ENCODE measurements around the gene PAX5.

Gene PAX5

DNA sequence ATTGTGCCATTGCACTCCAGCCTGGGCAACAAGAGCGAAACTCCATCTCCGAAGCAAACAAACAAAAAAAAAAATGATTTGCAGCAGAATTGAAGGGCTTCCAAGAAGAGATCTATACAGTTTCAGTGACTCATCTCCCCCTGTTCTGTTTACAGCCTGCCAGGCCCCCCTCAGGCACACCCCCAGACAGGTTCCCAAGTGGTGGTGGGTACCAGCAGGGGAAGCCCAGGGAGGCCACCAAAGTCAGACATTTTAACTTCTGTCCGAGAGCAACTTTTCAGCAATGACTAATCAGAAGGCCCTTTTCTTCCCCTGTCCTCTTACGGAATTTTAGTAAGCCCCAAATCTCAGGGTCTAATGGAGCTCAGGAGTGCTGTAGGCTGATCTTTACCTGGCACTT is 98.7 kb downstream of the PAX5 start:
- H3K4me3 ChIP-seq (ENCODE audit: low read depth, low read length): no peak overlapping the region

DNA sequence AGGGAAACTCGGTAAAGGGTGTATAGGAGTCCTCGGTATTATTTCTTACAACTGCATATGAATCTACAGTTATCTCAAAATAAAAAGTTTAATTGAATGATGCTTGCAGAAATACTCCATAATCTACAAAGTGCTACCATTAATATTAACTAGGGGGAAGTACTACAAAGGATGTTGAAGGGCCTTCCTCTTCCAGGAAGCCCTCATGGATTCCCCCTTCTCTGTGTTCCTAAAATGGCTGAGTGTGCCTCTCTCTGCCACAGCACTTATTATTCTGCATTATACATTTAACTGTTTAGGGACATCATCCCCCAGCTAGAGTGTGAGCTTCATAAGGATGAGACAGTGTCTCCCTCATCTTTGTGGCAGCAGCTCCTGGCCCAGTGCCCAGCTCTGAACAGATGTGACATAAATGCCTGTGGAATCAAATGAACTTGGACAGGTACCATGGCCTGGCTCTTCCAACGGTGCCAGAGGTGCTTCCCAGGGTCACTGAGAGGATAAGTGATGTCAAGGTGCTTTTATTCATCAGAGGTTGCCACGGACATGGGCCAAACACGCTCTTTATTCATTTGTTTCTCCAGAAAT is 99.5 kb downstream of the PAX5 start:
- no peak overlapping the region for H3K4me3 ChIP-seq (ENCODE audit: low read depth, low read length)

GRCh38 chr9:36933676-36934215 is 100.3 kb downstream of the PAX5 start:
- H3K4me3 ChIP-seq (ENCODE audit: low read depth, low read length): no peak overlapping the region

GRCh38 chr9:36932198-36932597 is 101.9 kb downstream of the PAX5 start:
- no peak overlapping the region for H3K4me3 ChIP-seq (ENCODE audit: low read depth, low read length)

GRCh38 chr9:36930941-36931340 is 103.1 kb downstream of the PAX5 start:
- H3K4me3 ChIP-seq (ENCODE audit: low read depth, low read length): no peak overlapping the region

DNA sequence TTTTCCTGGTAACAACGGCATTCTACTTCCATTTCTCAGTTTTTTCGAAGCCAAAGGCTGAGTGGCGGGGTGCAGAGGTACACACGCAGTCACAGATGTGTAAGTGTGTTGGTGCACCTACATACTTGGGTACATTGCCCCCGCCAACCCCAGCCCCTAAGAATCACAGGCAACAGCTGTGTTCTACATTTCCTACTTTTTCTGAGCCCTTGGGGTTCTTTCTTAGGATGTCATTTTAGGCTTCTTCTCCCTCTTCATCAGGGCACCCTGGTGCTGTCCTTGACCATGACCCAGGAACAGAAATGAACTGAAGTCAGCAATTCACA is 104.8 kb downstream of the PAX5 start:
- no peak overlapping the region for H3K4me3 ChIP-seq (ENCODE audit: low read depth, low read length)

GRCh38 chr9:36928670-36929349 is 105.3 kb downstream of the PAX5 start:
- H3K4me3 ChIP-seq (ENCODE audit: low read depth, low read length): no peak overlapping the region

- no peak overlapping the region for H3K4me3 ChIP-seq (ENCODE audit: low read depth, low read length)
Measured at GRCh38 chr9:36928210-36928609, 105.9 kb downstream of the PAX5 start.

DNA sequence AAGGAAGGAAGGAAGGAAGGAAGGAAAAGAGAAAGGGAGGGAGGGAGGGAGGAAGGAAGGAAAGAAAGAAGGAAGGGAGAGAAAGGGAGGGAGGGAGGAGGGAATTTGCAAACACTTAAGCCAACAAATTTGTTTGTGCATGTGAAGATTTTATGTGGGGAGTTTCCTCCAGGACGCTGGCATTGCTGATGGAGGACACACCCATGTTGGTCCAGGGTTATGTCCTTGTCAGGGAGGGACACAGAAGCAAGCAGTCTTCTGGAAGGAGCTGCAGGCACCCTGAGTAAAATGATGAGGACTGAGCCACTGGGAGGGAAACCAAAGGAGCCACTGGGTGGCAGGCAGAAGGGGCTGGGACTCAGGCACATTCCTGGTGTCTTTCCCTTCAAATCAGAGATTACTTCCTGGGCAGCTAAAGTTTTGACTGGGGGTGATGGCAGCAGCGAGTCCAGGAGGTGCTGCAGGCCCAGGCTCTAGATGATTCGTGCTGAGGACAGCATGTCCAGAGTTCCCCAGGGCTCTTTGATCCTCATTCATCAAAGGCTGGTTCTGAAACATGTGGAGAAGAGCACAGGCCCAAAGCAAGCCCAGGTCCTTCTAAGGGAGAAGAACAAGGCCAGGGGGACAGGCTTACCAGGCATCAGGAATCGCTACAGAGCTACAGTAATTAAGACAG is 109.2 kb downstream of the PAX5 start:
- H3K4me3 ChIP-seq (ENCODE audit: low read depth, low read length): no peak overlapping the region

DNA sequence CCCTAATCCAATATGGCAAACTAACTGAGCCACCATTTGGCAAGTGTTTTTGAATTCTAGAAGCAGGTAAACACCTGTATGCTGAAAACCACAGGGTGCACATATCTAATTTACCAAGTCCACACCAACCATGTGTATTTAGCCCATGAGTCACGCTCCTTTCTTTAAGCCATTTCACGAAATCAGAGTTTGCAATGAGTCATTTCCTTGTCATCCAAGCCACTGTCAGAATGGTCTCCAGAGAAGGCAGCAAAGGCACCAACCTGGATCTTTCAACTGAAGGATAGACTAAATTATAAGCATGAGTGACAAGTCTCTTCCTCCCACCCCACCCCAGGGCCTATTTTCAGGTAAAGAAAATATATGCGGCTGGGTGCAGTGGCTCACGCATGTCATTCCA is 110.0 kb downstream of the PAX5 start:
- H3K4me3 ChIP-seq (ENCODE audit: low read depth, low read length): no peak overlapping the region

DNA sequence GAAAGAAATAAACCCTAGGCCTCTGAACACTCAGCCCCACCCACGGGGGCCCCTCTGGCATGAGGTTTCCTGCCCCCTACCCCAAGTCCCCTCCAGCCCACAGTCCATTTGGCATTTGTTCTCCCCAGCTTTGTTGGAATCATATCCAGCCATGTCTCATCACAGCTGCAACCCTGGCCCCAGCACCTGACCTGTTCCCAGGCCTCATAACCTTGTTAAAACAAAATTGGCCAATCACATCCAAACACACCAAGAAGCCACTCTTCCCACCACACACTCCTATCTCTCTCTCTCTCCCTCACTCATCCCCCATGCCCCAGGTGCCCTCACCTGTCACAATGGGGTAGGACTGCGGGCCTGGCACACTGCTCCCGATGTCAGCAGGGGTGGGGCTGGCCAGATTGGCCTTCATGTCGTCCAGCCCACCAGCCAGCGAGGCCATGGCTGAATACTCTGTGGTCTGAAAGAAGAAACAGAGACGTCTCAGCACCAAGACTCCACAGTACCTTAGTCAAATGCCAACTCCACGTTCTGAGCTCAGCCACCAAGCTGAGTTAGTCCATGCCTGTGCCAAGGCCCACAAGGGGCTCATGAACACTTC is 110.9 kb downstream of the PAX5 start:
- no peak overlapping the region for H3K4me3 ChIP-seq (ENCODE audit: low read depth, low read length)

DNA sequence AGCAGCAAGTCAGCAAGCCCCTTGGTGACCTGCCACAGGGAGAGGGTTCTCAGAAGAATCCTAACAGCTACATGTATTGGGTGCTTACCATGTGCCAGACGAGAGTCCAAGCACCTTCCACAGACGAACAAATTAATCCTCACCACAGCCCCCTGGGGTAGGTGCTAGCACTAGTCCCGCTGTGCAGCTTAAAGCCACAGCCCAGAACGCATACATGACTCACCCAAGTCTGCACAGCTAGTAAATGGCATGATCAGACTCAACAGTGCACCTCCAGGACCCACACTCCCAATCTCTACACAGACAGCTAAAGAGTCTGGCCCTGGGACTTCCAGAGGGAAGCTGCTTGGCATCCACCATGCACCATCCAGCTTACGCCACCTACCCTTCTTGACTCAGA is 111.5 kb downstream of the PAX5 start:
- no peak overlapping the region for H3K4me3 ChIP-seq (ENCODE audit: low read depth, low read length)

DNA sequence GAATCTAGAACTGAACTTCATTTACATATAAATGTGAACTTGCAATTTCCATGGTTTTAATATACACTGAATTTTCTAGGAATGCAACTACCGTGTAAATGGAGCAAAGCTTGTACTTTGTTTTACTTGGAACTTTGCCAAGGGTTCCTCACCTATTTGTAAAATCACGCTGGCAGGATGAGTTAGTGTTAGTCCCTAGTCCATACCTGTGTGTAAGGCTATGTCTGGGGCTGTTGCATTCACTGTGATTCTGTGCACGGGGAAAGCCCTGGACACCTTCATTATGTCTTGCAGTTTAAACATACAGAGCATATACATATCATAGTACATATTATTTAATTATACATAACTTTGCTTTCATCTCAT is 119.9 kb downstream of the PAX5 start:
- no peak overlapping the region for H3K4me3 ChIP-seq (ENCODE audit: low read depth, low read length)

GRCh38 chr9:36913393-36914211 is 120.5 kb downstream of the PAX5 start:
- no peak overlapping the region for H3K4me3 ChIP-seq (ENCODE audit: low read depth, low read length)

GRCh38 chr9:36912620-36913019 is 121.4 kb downstream of the PAX5 start:
- H3K4me3 ChIP-seq (ENCODE audit: low read depth, low read length): no peak overlapping the region

DNA sequence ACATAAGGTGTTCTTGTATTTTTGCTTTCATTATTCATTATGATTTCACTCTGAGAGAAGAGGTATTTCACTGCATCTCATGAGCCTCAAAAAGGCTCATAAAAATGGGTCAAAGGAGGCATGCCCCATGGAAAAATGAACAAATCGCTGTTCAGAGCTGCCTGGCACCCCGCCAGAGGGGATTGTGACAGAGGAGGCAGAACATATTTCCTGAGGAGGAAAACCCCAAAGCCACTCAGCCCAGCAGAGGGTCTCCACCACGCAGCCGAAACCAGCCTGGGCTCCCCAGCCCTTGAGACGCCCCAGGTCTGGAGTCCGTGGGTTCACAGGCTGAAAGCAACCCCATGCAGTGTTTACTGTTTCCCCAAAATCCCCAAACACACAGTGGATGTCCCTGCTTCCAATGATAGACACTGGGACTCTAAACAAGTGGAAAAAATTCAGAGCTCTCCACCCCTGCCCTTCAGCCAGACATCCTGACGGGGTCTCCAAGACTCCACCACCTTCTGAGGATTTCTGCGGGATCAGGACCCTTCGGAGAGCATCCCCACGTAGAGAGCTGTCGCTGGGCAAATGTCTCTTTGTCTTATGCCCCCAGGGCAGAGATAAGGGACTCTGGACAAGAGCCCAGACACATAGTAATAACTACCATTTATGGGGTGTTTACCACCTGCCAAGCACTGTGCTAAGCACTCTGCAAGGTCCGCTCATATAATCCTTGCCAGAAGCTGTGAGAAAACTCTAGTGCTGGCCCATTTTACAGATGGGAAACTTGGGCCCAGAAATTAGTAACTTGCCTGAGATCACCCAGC is 122.3 kb downstream of the PAX5 start:
- H3K4me3 ChIP-seq (ENCODE audit: low read depth, low read length): no peak overlapping the region

DNA sequence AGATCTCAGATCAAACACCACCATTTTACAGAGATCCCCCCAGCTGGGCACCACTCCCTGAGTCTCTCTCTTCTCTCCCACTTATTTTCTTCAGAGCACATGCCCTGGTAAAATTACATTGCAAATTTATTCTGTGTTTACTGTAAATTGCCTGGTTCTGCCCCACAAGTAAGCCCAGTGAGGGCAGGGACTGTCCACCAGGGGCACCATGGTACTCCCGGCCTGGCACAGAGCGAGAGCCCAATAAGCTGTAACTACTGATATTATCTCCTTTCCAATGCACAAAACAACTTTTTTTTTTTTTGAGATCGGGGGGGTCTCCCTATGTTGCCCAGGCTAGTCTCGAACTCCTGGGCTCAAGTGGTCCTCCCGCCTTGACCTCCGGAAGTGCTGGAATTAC is 123.0 kb downstream of the PAX5 start:
- H3K4me3 ChIP-seq (ENCODE audit: low read depth, low read length): no peak overlapping the region

GRCh38 chr9:36906492-36906891 is 127.6 kb downstream of the PAX5 start:
- no peak overlapping the region for H3K4me3 ChIP-seq (ENCODE audit: low read depth, low read length)

GRCh38 chr9:36905101-36906066 is 128.7 kb downstream of the PAX5 start:
- no peak overlapping the region for H3K4me3 ChIP-seq (ENCODE audit: low read depth, low read length)

Data from iPS-11a (cell line).